Hepatocyte (in vitro differentiated cells): ENCODE data around the gene EDN1. TPM values are rescaled to one million over a fixed set of nuclear protein-coding genes. Genes with fewer than 3 reads are reported as not detected.

ENCODE experiments used
- DNase-seq: peaks from one replicate; pipeline ENCODE4 v3.0.0-alpha.2; 2016; ENCODE audit warnings: low spot score
- H2AFZ ChIP-seq: fragments of 200-600 bp; sonication (generic); 2 replicates; pipeline ENCODE4 v1.6.0; 2016; ENCODE audit warnings: antibody characterized with exemption, mild to moderate bottlenecking
- H3K27ac ChIP-seq: fragments of 200-600 bp; sonication (generic); 2 replicates; pipeline ENCODE4 v1.5.1; 2016; ENCODE audit warnings: mild to moderate bottlenecking
- H3K27me3 ChIP-seq: fragments of 200-600 bp; sonication (generic); 2 replicates; pipeline ENCODE4 v1.6.1; 2016
- H3K36me3 ChIP-seq: fragments of 200-600 bp; sonication (generic); replicated peaks from 2 replicates; pipeline ENCODE4 v1.5.1; 2016; ENCODE audit warnings: low read depth; ENCODE audit not compliant: insufficient read depth
- H3K4me1 ChIP-seq: fragments of 200-600 bp; sonication (generic); 2 replicates; pipeline ENCODE4 v1.5.1; 2016; ENCODE audit warnings: mild to moderate bottlenecking, moderate library complexity; ENCODE audit not compliant: insufficient read depth
- H3K4me2 ChIP-seq: fragments of 200-600 bp; sonication (generic); 2 replicates; pipeline ENCODE4 v1.6.0; 2016
- H3K4me3 ChIP-seq: fragments of 200-600 bp; sonication (generic); 2 replicates; pipeline ENCODE4 v1.5.1; 2016; ENCODE audit warnings: mild to moderate bottlenecking
- H3K79me2 ChIP-seq: fragments of 200-600 bp; sonication (generic); 2 replicates; pipeline ENCODE4 v1.6.0; 2017; ENCODE audit warnings: mild to moderate bottlenecking
- H3K9me2 ChIP-seq: fragments of 200-600 bp; sonication (generic); replicated peaks from 2 replicates; pipeline ENCODE4 v1.6.0; 2017; ENCODE audit warnings: mild to moderate bottlenecking; ENCODE audit not compliant: insufficient read depth
- H3K9me3 ChIP-seq: fragments of 200-600 bp; sonication (generic); 2 replicates; pipeline ENCODE4 v1.5.1; 2016; ENCODE audit warnings: low read depth, mild to moderate bottlenecking
- H4K20me1 ChIP-seq: fragments of 200-600 bp; sonication (generic); 2 replicates; pipeline ENCODE4 v1.6.0; 2016; ENCODE audit warnings: mild to moderate bottlenecking; ENCODE audit not compliant: insufficient read depth, poor library complexity, severe bottlenecking
- CTCF ChIP-seq: fragments of 200-600 bp; sonication (generic); IDR thresholded peaks from 2 replicates; pipeline ENCODE4 v1.5.1; 2016; ENCODE audit warnings: antibody characterized with exemption, mild to moderate bottlenecking; ENCODE audit not compliant: poor library complexity
- EZH2 ChIP-seq: fragments of 200-600 bp; sonication (generic); IDR thresholded peaks from 2 replicates; pipeline ENCODE4 v1.6.1; 2016; ENCODE audit warnings: antibody characterized with exemption, mild to moderate bottlenecking, borderline replicate concordance
- EZH2phosphoT487 ChIP-seq: fragments of 200-600 bp; sonication (generic); IDR thresholded peaks from one replicate; pipeline ENCODE4 v1.6.1; 2018; ENCODE audit warnings: antibody characterized with exemption, mild to moderate bottlenecking, low read depth, moderate library complexity; ENCODE audit not compliant: unreplicated experiment, severe bottlenecking
- WGBS: methylation state at CpG from one replicate; pipeline ENCODE4 v1.1.6; 2016; ENCODE audit warnings: low lambda C conversion rate; ENCODE audit errors: missing lambda C conversion rate; 5-methylcytosine and 5-hydroxymethylcytosine counted together
- polyA plus RNA-seq: library from polyadenylated mRNA; unstranded; fragments of >200 nt; fragmentation: Nextera tagmentation; extraction: Ambion mirVana; gene quantifications from 2 replicates; pipeline ENCODE4 v1.2.1, GENCODE V29; 2016
- small RNA-seq: library from RNA; depleted of rRNA; stranded (forward); fragments of <200 nt; gene quantifications from one replicate; pipeline ENCODE3, GENCODE V24; 2014
- total RNA-seq: library from RNA; depleted of rRNA; stranded (reverse); fragments of >200 nt; gene quantifications from 2 replicates; pipeline ENCODE4 v1.2.3, GENCODE V29; 2014

EDN1 gene
- total and polyA plus RNA-seq, 2 experiments from 2014 or later = 25.0 to 41.8 TPM

GRCh38 chr6:12344961-12345693 is 55.0 kb downstream of the EDN1 start:
- H3K4me3 ChIP-seq = no peak overlapping the region
- H3K4me2 ChIP-seq = no peak overlapping the region
- no peak for DNase-seq
- TF ChIP-seq CTCF = no peak
- TF ChIP-seq EZH2phosphoT487 = no peak
- no peak for TF ChIP-seq EZH2
- no peak overlapping the region for H2AFZ ChIP-seq
- no peaks in the 10 kb centered on the region for H4K20me1 ChIP-seq
- peaks cover 40% of the 10 kb centered on the region for H3K4me1 ChIP-seq
- H3K9me3 ChIP-seq = no peaks in the 10 kb centered on the region
- no peaks in the 10 kb centered on the region for H3K27me3 ChIP-seq
- H3K9me2 ChIP-seq = no peaks in the 10 kb centered on the region
- 78% methylated on average over 6 of the region's 6 CpGs for WGBS
- no peaks in the 10 kb centered on the region for H3K36me3 ChIP-seq
- H3K27ac ChIP-seq = peak overlapping the region; percentile 90
- H3K79me2 ChIP-seq = no peaks in the 10 kb centered on the region

GRCh38 chr6:12345694-12346058 is 55.5 kb downstream of the EDN1 start:
- H2AFZ ChIP-seq = no peak overlapping the region
- H3K27ac ChIP-seq = no peak overlapping the region
- H3K27me3 ChIP-seq = no peaks in the 10 kb centered on the region
- H4K20me1 ChIP-seq = no peaks in the 10 kb centered on the region
- no peak overlapping the region for H3K4me2 ChIP-seq
- H3K9me2 ChIP-seq = no peaks in the 10 kb centered on the region
- no peaks in the 10 kb centered on the region for H3K79me2 ChIP-seq
- H3K4me1 ChIP-seq = peaks cover 45% of the 10 kb centered on the region
- 93% methylated on average over 5 of the region's 5 CpGs for WGBS
- no peak overlapping the region for H3K4me3 ChIP-seq
- TF ChIP-seq EZH2phosphoT487 (no peak), CTCF (no peak), EZH2 (no peak)
- H3K9me3 ChIP-seq = no peaks in the 10 kb centered on the region
- no peaks in the 10 kb centered on the region for H3K36me3 ChIP-seq
- no peak for DNase-seq

Small RNAs within 50 kb of the gene (small RNA-seq; reads per million reads assigned to genes)
- not detected for gene SUMO2P12
